WTC11 (cell line): ENCODE results near the gene RAB22A. TPM values are rescaled to one million over a fixed set of nuclear protein-coding genes. Genes with fewer than 3 reads are reported as not detected.

Experiments used
- ATAC-seq: fragments of 200-7000 bp; cut with Tn5 transposase; 2 replicates; pipeline ENCODE4 v1.10.0; 2021; ENCODE audit warnings: mild to moderate bottlenecking, moderate library complexity
- CTCF ChIA-PET: fragments of 300-600 bp; sonication (Branson Sonifier 250); formaldehyde crosslinking; loops from one replicate; lab custom pipeline; 2021; ENCODE audit warnings: antibody characterized with exemption; lab: Charles Lee
- POLR2A ChIA-PET: fragments of 350-600 bp; sonication (Branson Sonifier 250); formaldehyde crosslinking; loops from one replicate; lab custom pipeline; 2021; ENCODE audit warnings: antibody characterized with exemption; lab: Charles Lee
- DNase-seq: peaks from one replicate; pipeline ENCODE4 v3.0.0; 2021; ENCODE audit warnings: low spot score
- H3K27ac Mint-ChIP-seq: 2 replicates; pipeline ENCODE4 v1.8.0; 2021; ENCODE audit warnings: mixed read lengths
- H3K27me3 Mint-ChIP-seq: 2 replicates; pipeline ENCODE4 v1.8.0; 2021; ENCODE audit warnings: low read depth, mild to moderate bottlenecking, moderate library complexity, mixed read lengths
- H3K36me3 Mint-ChIP-seq: 2 replicates; pipeline ENCODE4 v1.8.0; 2021; ENCODE audit warnings: mixed read lengths
- H3K4me1 Mint-ChIP-seq: 2 replicates; pipeline ENCODE4 v1.8.0; 2022; ENCODE audit warnings: mixed read lengths
- H3K4me3 Mint-ChIP-seq: 2 replicates; pipeline ENCODE4 v1.8.0; 2021; ENCODE audit warnings: mild to moderate bottlenecking, moderate library complexity, mixed read lengths
- H3K9me3 Mint-ChIP-seq: 2 replicates; pipeline ENCODE4 v1.8.0; 2021; ENCODE audit warnings: mixed read lengths
- ARID4B ChIP-seq: sonication (generic); formaldehyde crosslinking; IDR thresholded peaks from 2 replicates; pipeline ENCODE4 v1.8.0; 2023; ENCODE audit warnings: missing genetic modification reagents, mild to moderate bottlenecking, borderline replicate concordance
- ATF3 ChIP-seq: sonication (generic); formaldehyde crosslinking; conservative IDR thresholded peaks from 2 replicates; pipeline ENCODE4 v1.8.1; 2022; ENCODE audit warnings: mild to moderate bottlenecking, missing genetic modification reagents
- CDX4 ChIP-seq: fragments of 250-450 bp; sonication (Bioruptor Pico); IDR thresholded peaks from 2 replicates; pipeline ENCODE4 v1.9.0; 2021; ENCODE audit warnings: moderate library complexity, mild to moderate bottlenecking, inconsistent platforms, borderline replicate concordance
- CREB1 ChIP-seq: sonication (generic); formaldehyde crosslinking; IDR thresholded peaks from 2 replicates; pipeline ENCODE4 v1.8.0; 2023; ENCODE audit warnings: mild to moderate bottlenecking, missing genetic modification reagents
- CTCF ChIP-seq: fragments of 200-600 bp; IDR thresholded peaks from 2 replicates; pipeline ENCODE4 v1.8.0; 2022; ENCODE audit warnings: antibody characterized with exemption
- ELF4 ChIP-seq: sonication (generic); formaldehyde crosslinking; IDR thresholded peaks from 2 replicates; pipeline ENCODE4 v1.8.1; 2022; ENCODE audit warnings: low read depth, mild to moderate bottlenecking, moderate library complexity, missing genetic modification reagents
- FOXP1 ChIP-seq: sonication (generic); formaldehyde crosslinking; IDR thresholded peaks from 2 replicates; pipeline ENCODE4 v1.8.0; 2022; ENCODE audit warnings: missing genetic modification reagents, mild to moderate bottlenecking, moderate library complexity, borderline replicate concordance
- GTF2I ChIP-seq: fragments of 250-450 bp; sonication (Bioruptor Pico); conservative IDR thresholded peaks from 2 replicates; pipeline ENCODE4 v1.4.0; 2021; ENCODE audit warnings: mild to moderate bottlenecking
- PRDM15 ChIP-seq: sonication (generic); formaldehyde crosslinking; IDR thresholded peaks from 2 replicates; pipeline ENCODE4 v1.8.0; 2022; ENCODE audit warnings: missing genetic modification reagents
- PRRX2 ChIP-seq: fragments of 250-450 bp; sonication (Bioruptor Pico); IDR thresholded peaks from 2 replicates; pipeline ENCODE4 v1.8.0; 2021; ENCODE audit warnings: mild to moderate bottlenecking
- STAT6 ChIP-seq: sonication (generic); formaldehyde crosslinking; conservative IDR thresholded peaks from 2 replicates; pipeline ENCODE4 v1.8.1; 2023; ENCODE audit warnings: mild to moderate bottlenecking, low read depth, missing genetic modification reagents, moderate library complexity
- USF2 ChIP-seq: sonication (generic); formaldehyde crosslinking; IDR thresholded peaks from 2 replicates; pipeline ENCODE4 v1.8.1; 2023; ENCODE audit warnings: mild to moderate bottlenecking, missing genetic modification reagents, moderate library complexity
- ZNF425 ChIP-seq: fragments of 250-450 bp; sonication (Bioruptor Pico); conservative IDR thresholded peaks from 2 replicates; pipeline ENCODE4 v1.9.0; 2021; ENCODE audit warnings: mild to moderate bottlenecking
- total RNA-seq: library from RNA; stranded (reverse); gene quantifications from 3 replicates; pipeline ENCODE4 v1.2.3, GENCODE V29; 2021

RAB22A gene
- total RNA-seq, 1 experiment from 2014 or later, result 6.0 TPM

- TF ChIP-seq ATF3 (CRISPR knock-in tag) (no peak), CTCF (no peak), GTF2I (CRISPR knock-in tag) (no peak), FOXP1 (CRISPR knock-in tag) (no peak), ARID4B (CRISPR knock-in tag) (no peak), PRRX2 (CRISPR knock-in tag) (no peak), PRDM15 (CRISPR knock-in tag) (no peak), CREB1 (CRISPR knock-in tag) (no peak), USF2 (CRISPR knock-in tag) (no peak), STAT6 (CRISPR knock-in tag) (no peak), ELF4 (CRISPR knock-in tag) (no peak), ZNF425 (no peak), CDX4 (CRISPR knock-in tag) (no peak)
- DNase-seq, result no peak
- ChIA-PET CTCF (interaction anchor here (0.8 to 1.4 kb wide), 3 partner anchors 14 to 98 kb away, joined by 4 read pairs; no protein-coding TSS in a partner anchor), POLR2A (no interaction called here)
- Mint-ChIP-seq H3K27ac (no peak overlapping the region), H3K9me3 (no peaks in the 10 kb centered on the region), H3K4me1 (peaks cover 25% of the 10 kb centered on the region), H3K4me3 (no peak overlapping the region), H3K36me3 (peaks cover 10% of the 10 kb centered on the region; the same call in 1 of the 2 replicates), H3K27me3 (no peaks in the 10 kb centered on the region)
- ATAC-seq, result no peak
These were observed 47.9 kb upstream of the RAB22A start for GRCh38 chr20:58261660-58262059.
